Osteoblast (primary cell): ENCODE data around the gene SGK1. TPM values are rescaled to one million over a fixed set of nuclear protein-coding genes. Genes with fewer than 3 reads are reported as not detected.
A peak's percentile ranks its signal among the peaks of the same experiment; 100 is the strongest.

Source experiments
- DNase-seq: peaks from one replicate; pipeline ENCODE4 v3.0.0; 2011; ENCODE audit warnings: low spot score, mixed read lengths; ENCODE audit not compliant: insufficient read length; ENCODE audit errors: missing footprints
- H2AFZ ChIP-seq: 2 replicates; pipeline ENCODE4 v1.6.0; 2011; ENCODE audit warnings: mild to moderate bottlenecking, low read length
- H3K27ac ChIP-seq: 2 replicates; pipeline ENCODE4 v1.5.1; 2011; ENCODE audit warnings: mild to moderate bottlenecking, low read depth, low read length, moderate library complexity
- H3K27me3 ChIP-seq: 2 replicates; pipeline ENCODE4 v1.6.0; 2012; ENCODE audit warnings: mild to moderate bottlenecking, control low read depth, inconsistent platforms, low read length, moderate library complexity; ENCODE audit not compliant: insufficient read depth
- H3K36me3 ChIP-seq: 2 replicates; pipeline ENCODE4 v1.5.1; 2011; ENCODE audit warnings: mild to moderate bottlenecking, low read length, control low read depth, moderate library complexity; ENCODE audit not compliant: insufficient read depth
- H3K4me1 ChIP-seq: 2 replicates; pipeline ENCODE4 v1.5.1; 2011; ENCODE audit warnings: mild to moderate bottlenecking, low read length, control low read depth, moderate library complexity; ENCODE audit not compliant: insufficient read depth
- H3K4me2 ChIP-seq: 2 replicates; pipeline ENCODE4 v1.6.0; 2011; ENCODE audit warnings: mild to moderate bottlenecking, low read length; ENCODE audit not compliant: insufficient read depth
- H3K4me3 ChIP-seq: fragments of 200-600 bp; sonication (generic); 3 replicates; pipeline ENCODE4 v1.5.1; 2012; ENCODE audit warnings: mild to moderate bottlenecking, low read length, inconsistent platforms; ENCODE audit not compliant: insufficient read depth
- H3K79me2 ChIP-seq: 2 replicates; pipeline ENCODE4 v1.6.0; 2012; ENCODE audit warnings: mild to moderate bottlenecking, low read length, control low read depth, inconsistent platforms; ENCODE audit not compliant: insufficient read depth
- H3K9me3 ChIP-seq: 2 replicates; pipeline ENCODE4 v1.5.1; 2011; ENCODE audit warnings: low read depth, low read length, control low read depth
- H4K20me1 ChIP-seq: 2 replicates; pipeline ENCODE4 v1.6.0; 2012; ENCODE audit warnings: mild to moderate bottlenecking, low read length, control low read depth; ENCODE audit not compliant: insufficient read depth
- total RNA-seq: library from RNA; depleted of rRNA; stranded (reverse); fragments of >200 nt; gene quantifications from 2 replicates; pipeline ENCODE4 v1.2.3, GENCODE V29; 2012
- TF ChIP-seq, protein P1 (sequence below): IDR thresholded peaks from 2 replicates; pipeline ENCODE4 v1.5.1; 2011; ENCODE audit warnings: mild to moderate bottlenecking, low read depth, low read length, moderate library complexity; ENCODE audit errors: extremely low read depth

The SGK1 gene
- total RNA-seq, 1 donor, result 91.6 TPM

DNA sequence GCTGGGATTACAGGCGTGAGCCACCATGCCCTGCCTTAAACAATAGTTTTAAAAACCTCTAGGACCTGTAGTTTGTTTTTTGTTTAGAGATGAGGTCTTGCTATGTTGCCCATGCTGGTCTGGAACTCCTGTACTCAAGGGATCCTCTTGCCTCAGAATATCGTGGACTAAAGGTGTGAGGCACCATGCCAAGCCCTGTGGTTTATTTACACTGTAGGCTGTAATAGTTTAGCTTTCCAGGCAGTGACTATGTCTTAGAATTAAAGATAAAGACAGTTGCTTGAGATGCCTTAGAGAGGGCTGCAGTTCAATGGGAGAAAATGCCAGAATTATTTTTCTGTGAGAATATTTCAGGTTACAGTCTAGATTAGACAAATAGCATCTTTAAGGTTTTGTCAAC is 72.9 kb downstream of the SGK1 start:
- H4K20me1 ChIP-seq, result no peaks in the 10 kb centered on the region
- H3K9me3 ChIP-seq, result no peaks in the 10 kb centered on the region
- H3K27ac ChIP-seq, result no peak overlapping the region
- H3K79me2 ChIP-seq, result no peaks in the 10 kb centered on the region
- no peak overlapping the region for H3K4me2 ChIP-seq
- TF ChIP-seq, protein P1, sequence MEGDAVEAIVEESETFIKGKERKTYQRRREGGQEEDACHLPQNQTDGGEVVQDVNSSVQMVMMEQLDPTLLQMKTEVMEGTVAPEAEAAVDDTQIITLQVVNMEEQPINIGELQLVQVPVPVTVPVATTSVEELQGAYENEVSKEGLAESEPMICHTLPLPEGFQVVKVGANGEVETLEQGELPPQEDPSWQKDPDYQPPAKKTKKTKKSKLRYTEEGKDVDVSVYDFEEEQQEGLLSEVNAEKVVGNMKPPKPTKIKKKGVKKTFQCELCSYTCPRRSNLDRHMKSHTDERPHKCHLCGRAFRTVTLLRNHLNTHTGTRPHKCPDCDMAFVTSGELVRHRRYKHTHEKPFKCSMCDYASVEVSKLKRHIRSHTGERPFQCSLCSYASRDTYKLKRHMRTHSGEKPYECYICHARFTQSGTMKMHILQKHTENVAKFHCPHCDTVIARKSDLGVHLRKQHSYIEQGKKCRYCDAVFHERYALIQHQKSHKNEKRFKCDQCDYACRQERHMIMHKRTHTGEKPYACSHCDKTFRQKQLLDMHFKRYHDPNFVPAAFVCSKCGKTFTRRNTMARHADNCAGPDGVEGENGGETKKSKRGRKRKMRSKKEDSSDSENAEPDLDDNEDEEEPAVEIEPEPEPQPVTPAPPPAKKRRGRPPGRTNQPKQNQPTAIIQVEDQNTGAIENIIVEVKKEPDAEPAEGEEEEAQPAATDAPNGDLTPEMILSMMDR, result no peak
- no peak overlapping the region for H2AFZ ChIP-seq
- H3K27me3 ChIP-seq, result no peaks in the 10 kb centered on the region
- no peak overlapping the region for H3K4me3 ChIP-seq
- no peaks in the 10 kb centered on the region for H3K36me3 ChIP-seq
- DNase-seq, result peak; percentile 48
- peaks cover 3% of the 10 kb centered on the region for H3K4me1 ChIP-seq

DNA sequence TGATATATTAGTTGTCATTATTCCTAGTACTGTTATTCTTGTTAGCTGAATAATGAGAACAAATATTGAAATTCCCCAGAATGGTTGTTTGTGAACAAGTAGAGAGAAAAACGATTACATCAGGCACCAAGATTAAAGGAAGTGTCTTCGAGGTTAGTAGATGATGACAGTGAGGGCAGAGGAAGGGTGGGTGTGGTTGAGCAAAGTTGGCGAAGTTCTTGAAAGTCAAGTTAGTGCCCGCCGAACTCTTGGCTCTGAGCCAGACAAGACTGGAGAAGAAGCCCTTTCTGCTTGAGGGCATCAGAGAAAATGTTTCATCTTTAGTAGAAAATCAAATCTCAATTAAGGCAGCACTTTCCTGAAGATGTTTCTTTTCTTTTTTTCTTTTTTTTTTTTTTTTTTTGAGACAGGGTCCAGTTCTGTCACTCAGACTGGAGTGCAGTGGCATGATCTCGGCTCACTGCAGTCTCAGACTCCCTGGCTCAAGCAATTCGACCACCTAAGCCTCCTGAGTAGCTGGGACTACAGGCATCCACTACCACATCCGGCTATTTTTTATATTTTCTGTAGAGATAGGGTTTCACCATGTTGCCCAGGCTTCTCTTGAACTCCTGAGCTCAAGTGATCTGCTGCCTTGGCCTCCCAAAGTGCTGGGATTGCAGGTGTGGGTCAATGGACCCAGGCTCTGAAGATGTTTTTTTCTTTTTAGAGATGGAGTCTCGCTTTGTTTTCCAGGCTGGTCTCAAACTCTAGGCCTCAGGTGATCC is 77.1 kb downstream of the SGK1 start:
- no peaks in the 10 kb centered on the region for H3K79me2 ChIP-seq
- no peak overlapping the region for H2AFZ ChIP-seq
- H3K9me3 ChIP-seq, result no peaks in the 10 kb centered on the region
- DNase-seq, result no peak
- H3K27ac ChIP-seq, result no peak overlapping the region
- no peaks in the 10 kb centered on the region for H4K20me1 ChIP-seq
- H3K27me3 ChIP-seq, result no peaks in the 10 kb centered on the region
- TF ChIP-seq, protein P1, result no peak
- H3K4me3 ChIP-seq, result no peak overlapping the region
- no peak overlapping the region for H3K4me2 ChIP-seq
- peaks cover 5% of the 10 kb centered on the region for H3K4me1 ChIP-seq
- H3K36me3 ChIP-seq, result no peaks in the 10 kb centered on the region

DNA sequence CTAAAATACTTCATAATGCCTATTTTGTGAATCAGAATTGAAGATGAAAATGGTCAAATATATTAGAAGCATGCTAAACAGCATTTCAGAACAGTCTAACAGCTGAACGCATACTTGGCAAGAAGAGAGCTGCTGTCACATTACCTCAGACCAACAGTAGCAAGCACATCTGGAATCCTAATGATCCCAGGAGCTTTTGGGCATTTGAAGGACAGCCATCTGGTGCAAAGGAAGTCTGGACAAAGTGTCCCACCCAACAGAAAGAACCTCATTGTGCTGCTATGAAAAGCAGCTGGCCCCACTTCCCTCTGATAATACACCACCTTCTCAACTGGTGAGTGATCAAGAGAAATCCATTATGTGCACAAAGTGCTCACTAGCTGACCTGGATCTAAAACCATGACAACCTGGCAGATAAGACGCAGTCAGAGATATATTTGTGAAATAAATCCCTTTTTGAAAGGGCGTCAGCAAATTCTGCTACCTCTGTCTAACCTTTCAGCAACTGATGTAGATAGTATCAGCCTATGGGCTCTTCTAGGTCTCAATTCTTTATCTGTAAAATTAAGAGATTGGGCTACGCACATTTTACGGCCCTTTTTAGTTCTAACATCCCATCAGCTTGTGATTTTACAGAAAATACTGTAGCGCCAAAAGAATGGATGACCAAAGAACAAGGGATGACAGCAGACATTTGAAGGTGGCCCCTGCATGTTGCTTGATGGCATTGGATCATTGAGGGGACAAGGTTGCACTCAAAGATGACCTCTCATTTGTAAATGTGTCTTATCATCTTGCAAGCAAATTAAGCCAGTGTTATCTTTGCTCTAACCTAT is 78.7 kb downstream of the SGK1 start:
- DNase-seq, result no peak
- Histone ChIP-seq H3K36me3 (no peaks in the 10 kb centered on the region), H3K27ac (no peak overlapping the region), H4K20me1 (no peaks in the 10 kb centered on the region), H3K4me1 (peaks cover 9% of the 10 kb centered on the region), H3K79me2 (no peaks in the 10 kb centered on the region), H3K9me3 (no peaks in the 10 kb centered on the region), H2AFZ (no peak overlapping the region), H3K4me2 (no peak overlapping the region), H3K4me3 (no peak overlapping the region), H3K27me3 (no peaks in the 10 kb centered on the region)
- TF ChIP-seq, protein P1, result no peak

DNA sequence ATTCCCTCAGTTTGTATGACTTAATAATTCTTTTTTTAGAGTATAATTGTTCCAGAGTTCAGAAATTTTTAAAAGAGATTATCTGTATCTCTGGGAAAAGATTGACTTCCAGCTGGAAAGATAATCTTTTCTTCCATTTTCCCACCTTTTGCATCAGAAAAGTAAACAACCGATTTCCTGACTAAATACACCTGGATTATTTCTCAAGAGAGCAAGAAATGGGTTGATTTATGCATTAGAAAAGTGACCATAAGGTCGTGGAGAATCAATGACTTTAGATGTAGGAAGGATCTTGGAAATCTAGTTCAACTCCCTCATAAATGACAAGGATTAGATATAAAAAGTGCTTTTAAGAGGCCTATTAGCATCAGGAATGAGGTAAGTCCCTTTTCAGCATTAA is 79.9 kb downstream of the SGK1 start:
- Histone ChIP-seq H3K36me3 (no peaks in the 10 kb centered on the region), H3K9me3 (no peaks in the 10 kb centered on the region), H3K79me2 (no peaks in the 10 kb centered on the region), H3K4me1 (peaks cover 9% of the 10 kb centered on the region), H3K4me2 (no peak overlapping the region), H4K20me1 (no peaks in the 10 kb centered on the region), H3K27me3 (no peaks in the 10 kb centered on the region), H3K27ac (no peak overlapping the region), H2AFZ (no peak overlapping the region), H3K4me3 (no peak overlapping the region)
- TF ChIP-seq, protein P1, result no peak
- DNase-seq, result no peak
